Stimulated activated naive CD8-positive, alpha-beta T cell treated with anti-CD3 and anti-CD28 coated beads, Interleukin-15, amount 100 ng/mL, for 72 hours (primary cell): ENCODE results near the gene PTX4.

Experiments
- ATAC-seq: fragments of 150-1000 bp; cut with Tn5 transposase; 2 replicates; pipeline ENCODE4 v1.10.0; 2021; ENCODE audit warnings: mild to moderate bottlenecking, moderate library complexity
- DNase-seq, 2 donors: peaks; one replicate each; pipeline ENCODE4 v3.0.0; 2021 to 2022
- H3K27ac Mint-ChIP-seq, 2 donors: one replicate each; pipeline ENCODE4 v1.8.0; 2022; ENCODE audit warnings: mild to moderate bottlenecking in 2 of 2, mixed read lengths in 2 of 2, moderate library complexity in 2 of 2
- H3K27me3 Mint-ChIP-seq: one replicate; pipeline ENCODE4 v1.8.0; 2022; ENCODE audit warnings: mixed read lengths
- H3K4me1 Mint-ChIP-seq: one replicate; pipeline ENCODE4 v1.8.0; 2022; ENCODE audit warnings: mild to moderate bottlenecking, mixed read lengths
- H3K4me3 Mint-ChIP-seq, 2 donors: one replicate each; pipeline ENCODE4 v1.8.0; 2022; ENCODE audit warnings: mild to moderate bottlenecking in 2 of 2, mixed read lengths in 2 of 2, moderate library complexity in 1 of 2
- H3K9me3 Mint-ChIP-seq, 2 donors: one replicate each; pipeline ENCODE4 v1.8.0; 2022; ENCODE audit warnings: mixed read lengths in 2 of 2

PTX4 gene

DNA sequence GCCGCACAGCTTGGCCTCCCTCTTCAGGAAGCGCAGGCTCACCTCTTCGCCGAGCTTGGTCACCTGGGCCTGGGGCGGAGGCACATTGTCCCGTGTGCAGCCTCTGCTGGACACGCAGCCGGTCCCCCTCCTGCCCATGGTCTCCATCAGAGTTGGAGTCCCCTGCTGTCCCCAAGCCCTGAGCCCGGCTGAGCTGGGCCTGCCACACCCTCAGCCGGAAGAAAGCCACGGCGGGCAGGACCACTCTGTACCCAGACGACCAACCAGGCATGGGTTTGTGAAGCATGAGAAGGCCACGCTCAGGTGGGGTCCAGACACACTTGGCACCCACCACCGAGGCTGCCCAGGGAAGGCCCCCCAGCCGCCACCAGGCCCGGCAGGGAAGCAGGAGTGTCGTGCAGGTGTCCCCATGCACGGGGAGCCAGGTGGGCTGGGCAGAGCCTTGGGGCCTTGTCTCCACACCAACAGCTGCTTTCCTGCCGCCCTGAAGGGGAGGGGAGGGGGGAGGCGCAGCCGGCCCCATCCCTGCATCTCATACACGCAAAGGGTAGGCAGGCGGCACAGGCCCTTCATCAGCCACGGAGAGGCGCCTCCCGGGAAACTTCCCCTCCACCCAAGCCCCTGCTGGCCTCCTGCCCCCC is 49.6 kb downstream of the PTX4 start:
- Mint-ChIP-seq H3K4me3 (no peak overlapping the region), H3K27me3 (no peaks in the 10 kb centered on the region), H3K27ac (peak overlapping the region in 1 of 2 donors; percentile 95), H3K4me1 (no peaks in the 10 kb centered on the region), H3K9me3 (no peaks in the 10 kb centered on the region)
- DNase-seq = no peak
- no peak for ATAC-seq

- ATAC-seq = no peak
- H3K4me1 Mint-ChIP-seq = no peaks in the 10 kb centered on the region
- H3K27ac Mint-ChIP-seq = peak overlapping the region in 1 of 2 donors; percentile 95
- DNase-seq = no peak
- H3K27me3 Mint-ChIP-seq = no peaks in the 10 kb centered on the region
- no peaks in the 10 kb centered on the region for H3K9me3 Mint-ChIP-seq
- no peak overlapping the region for H3K4me3 Mint-ChIP-seq
Observed at GRCh38 chr16:1438229-1439057, 50.3 kb downstream of the PTX4 start.

- no peaks in the 10 kb centered on the region for H3K4me1 Mint-ChIP-seq
- no peak overlapping the region for H3K4me3 Mint-ChIP-seq
- H3K9me3 Mint-ChIP-seq = no peaks in the 10 kb centered on the region
- ATAC-seq (no peak), DNase-seq (no peak)
- no peak overlapping the region for H3K27ac Mint-ChIP-seq
- H3K27me3 Mint-ChIP-seq = no peaks in the 10 kb centered on the region
Observed at GRCh38 chr16:1437606-1438005, 51.1 kb downstream of the PTX4 start.

- Mint-ChIP-seq H3K4me1 (peaks cover 6% of the 10 kb centered on the region), H3K27me3 (no peaks in the 10 kb centered on the region), H3K4me3 (no peak overlapping the region), H3K9me3 (no peaks in the 10 kb centered on the region), H3K27ac (no peak overlapping the region)
- ATAC-seq = no peak
- no peak for DNase-seq
Observed at GRCh38 chr16:1436731-1437355, 51.9 kb downstream of the PTX4 start.

DNA sequence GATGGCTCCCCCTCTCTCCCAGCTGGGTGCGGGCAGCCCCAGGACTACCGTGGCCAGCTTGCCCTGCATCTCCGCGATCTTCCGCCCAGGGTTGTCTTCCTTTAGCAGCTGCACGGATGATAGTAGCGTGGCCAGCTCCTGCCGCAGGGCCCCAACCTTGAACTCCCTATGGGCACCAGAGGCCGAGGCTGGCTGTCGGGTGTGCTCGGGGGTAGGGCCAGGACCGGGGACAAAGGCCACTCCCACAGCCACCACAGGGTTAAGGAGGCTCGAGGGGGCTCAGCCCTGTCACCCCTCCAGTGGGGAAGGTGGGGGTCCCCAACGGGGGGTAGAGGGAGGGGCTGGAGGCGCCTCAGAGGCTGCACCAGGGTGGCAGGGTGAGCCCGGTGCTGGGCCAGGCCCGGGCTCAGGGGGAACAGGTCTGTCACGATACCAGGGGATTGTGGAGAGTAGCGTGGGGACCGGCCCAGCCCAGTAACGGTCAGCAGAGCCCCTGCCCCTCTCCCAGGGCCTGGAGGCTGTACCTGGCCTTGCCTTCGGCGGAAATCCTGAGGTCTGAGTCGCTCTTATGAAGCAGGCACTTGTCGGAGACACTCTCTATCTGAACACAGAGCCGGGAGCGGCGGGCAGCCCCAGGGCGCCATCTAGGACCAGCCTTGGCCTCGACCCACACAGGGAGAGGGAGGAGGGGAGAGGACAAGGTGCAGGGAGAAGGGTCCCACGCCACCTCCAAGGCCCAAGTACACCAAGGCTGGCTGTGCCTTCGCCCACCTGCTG is 52.6 kb downstream of the PTX4 start:
- no peaks in the 10 kb centered on the region for H3K9me3 Mint-ChIP-seq
- no peak overlapping the region for H3K4me3 Mint-ChIP-seq
- no peak overlapping the region for H3K27ac Mint-ChIP-seq
- no peaks in the 10 kb centered on the region for H3K27me3 Mint-ChIP-seq
- ATAC-seq (no peak), DNase-seq (no peak)
- peaks cover 8% of the 10 kb centered on the region for H3K4me1 Mint-ChIP-seq
